AG04449 (cell line): Measurements from ENCODE around the gene KEAP1.
"Not testable (repeated sequence)": the region's sequence is repeated elsewhere in the genome, so short reads cannot be mapped to it uniquely, and the experiment has no call there.

Experiments
- CTCF ChIA-PET: fragments of 350-600 bp; formaldehyde crosslinking; extraction: SDS; loops from one replicate; lab custom pipeline; 2021; ENCODE audit warnings: antibody characterized with exemption; lab: Yijun Ruan, JAX
- POLR2A ChIA-PET: fragments of 400-600, 350-600 bp; formaldehyde crosslinking; extraction: SDS; loops from one replicate; lab custom pipeline; 2020; ENCODE audit warnings: antibody characterized with exemption, inconsistent platforms; lab: Yijun Ruan, JAX
- DNase-seq: peaks from one replicate; pipeline ENCODE4 v3.0.0-alpha.2; 2010; ENCODE audit warnings: low read depth, low spot score
- H3K4me3 ChIP-seq: 2 replicates; pipeline ENCODE4 v1.5.1; 2011; ENCODE audit warnings: low read depth, mild to moderate bottlenecking, control low read depth, low read length
- TF ChIP-seq, protein P1 (sequence below): IDR thresholded peaks from one replicate; pipeline ENCODE4 v1.5.1; 2011; ENCODE audit warnings: mild to moderate bottlenecking, moderate library complexity, low read length, control low read depth, inconsistent platforms; ENCODE audit not compliant: insufficient read depth; ENCODE audit errors: missing control alignments

The KEAP1 gene

DNA sequence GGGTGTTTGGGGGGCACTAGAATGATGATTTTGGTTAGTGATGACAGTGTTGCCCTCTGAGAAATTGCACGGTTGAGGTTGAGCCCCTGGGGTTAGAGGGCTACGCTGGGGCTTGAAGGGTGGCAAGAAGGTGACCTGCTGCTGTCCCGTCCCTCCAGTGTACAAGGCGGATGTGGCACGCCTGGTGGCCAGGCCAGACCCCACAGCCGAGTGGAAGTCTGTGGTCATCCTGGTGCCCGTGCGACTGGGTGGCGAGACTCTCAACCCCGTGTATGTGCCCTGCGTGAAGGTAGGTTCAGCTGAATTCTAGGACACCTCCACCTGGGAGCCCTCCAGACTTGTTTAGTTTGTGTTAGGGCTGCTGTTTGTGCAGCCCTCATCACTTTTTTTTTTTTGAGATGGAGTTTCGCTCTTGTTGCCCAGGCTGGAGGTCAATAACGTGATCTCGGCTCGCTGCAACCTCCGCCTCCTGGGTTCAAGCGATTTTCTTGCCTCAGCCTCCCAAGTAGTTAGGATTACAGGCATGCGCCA, 45.7 kb upstream of the KEAP1 start:
- TF ChIP-seq, protein P1, sequence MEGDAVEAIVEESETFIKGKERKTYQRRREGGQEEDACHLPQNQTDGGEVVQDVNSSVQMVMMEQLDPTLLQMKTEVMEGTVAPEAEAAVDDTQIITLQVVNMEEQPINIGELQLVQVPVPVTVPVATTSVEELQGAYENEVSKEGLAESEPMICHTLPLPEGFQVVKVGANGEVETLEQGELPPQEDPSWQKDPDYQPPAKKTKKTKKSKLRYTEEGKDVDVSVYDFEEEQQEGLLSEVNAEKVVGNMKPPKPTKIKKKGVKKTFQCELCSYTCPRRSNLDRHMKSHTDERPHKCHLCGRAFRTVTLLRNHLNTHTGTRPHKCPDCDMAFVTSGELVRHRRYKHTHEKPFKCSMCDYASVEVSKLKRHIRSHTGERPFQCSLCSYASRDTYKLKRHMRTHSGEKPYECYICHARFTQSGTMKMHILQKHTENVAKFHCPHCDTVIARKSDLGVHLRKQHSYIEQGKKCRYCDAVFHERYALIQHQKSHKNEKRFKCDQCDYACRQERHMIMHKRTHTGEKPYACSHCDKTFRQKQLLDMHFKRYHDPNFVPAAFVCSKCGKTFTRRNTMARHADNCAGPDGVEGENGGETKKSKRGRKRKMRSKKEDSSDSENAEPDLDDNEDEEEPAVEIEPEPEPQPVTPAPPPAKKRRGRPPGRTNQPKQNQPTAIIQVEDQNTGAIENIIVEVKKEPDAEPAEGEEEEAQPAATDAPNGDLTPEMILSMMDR = no peak
- no peak overlapping the region for H3K4me3 ChIP-seq
- ChIA-PET CTCF (interaction anchor here (1.0 kb wide), 1 partner anchor 14 kb away, joined by 4 read pairs; no protein-coding TSS in a partner anchor), POLR2A (no interaction called here)
- DNase-seq = no peak

DNA sequence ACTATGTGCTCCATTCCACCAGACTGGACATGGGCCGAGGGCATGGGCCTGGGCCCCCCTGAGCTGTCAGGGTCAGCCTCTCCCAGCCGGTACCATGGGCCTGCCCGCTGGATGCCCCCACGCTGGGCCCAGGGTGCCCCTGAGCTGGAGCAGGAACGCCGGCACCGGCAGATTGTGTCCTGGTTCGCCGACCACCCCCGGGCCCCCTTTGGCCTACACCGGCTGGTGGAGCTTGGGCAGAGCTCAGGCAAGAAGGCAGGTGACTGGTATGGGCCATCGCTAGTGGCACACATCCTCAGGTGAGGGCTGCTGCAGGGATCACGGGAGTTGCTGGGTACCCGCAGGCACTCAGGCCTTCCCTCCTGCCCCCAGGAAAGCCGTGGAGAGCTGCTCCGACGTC, 43.7 kb upstream of the KEAP1 start:
- H3K4me3 ChIP-seq = no peak overlapping the region
- CTCF ChIA-PET = interaction anchor here (1.5 to 2.3 kb wide), 4 partner anchors 13 to 97 kb away, joined by 4 to 7 read pairs (median 4); partner anchors contain the start of gene KRI1
- no peak for DNase-seq
- TF ChIP-seq, protein P1 = no peak
- POLR2A ChIA-PET = no interaction called here

DNA sequence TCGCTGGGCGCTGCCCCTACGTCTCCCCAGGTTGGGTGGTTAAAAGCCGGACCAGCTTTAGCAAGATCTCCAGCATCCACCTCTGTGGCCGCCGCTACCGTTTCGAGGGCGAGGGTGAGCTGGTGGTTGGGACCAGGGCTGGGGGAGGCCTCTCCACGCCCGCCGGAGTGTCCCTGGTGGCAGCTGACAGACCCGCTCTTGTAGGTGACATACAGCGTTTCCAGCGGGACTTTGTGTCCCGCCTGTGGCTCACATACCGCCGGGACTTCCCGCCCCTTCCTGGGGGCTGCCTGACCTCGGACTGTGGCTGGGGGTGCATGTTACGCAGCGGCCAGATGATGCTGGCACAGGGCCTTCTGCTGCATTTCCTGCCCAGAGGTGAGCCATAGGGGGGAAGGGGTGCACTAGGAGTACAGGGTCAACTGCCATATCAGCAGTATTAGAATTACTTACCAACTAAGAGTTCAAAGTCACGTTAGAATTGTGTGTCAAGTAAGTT, 41.6 kb upstream of the KEAP1 start:
- CTCF ChIA-PET = no interaction called here
- H3K4me3 ChIP-seq = peak overlapping the region; percentile 71
- POLR2A ChIA-PET = no interaction called here
- DNase-seq = no peak
- TF ChIP-seq, protein P1 = no peak

GRCh38 chr19:10544242-10544752, 41.1 kb upstream of the KEAP1 start:
- CTCF ChIA-PET = no interaction called here
- no peak for DNase-seq
- peak overlapping the region; percentile 71 for H3K4me3 ChIP-seq

GRCh38 chr19:10543420-10544241, 40.5 kb upstream of the KEAP1 start, which contains the start of gene ATG4D:
Gene ATG4D (plus strand): TSS chr19:10543904. CDS start chr19:10544091, 187 bp downstream.
- DNase-seq = no peak
- CTCF ChIA-PET = interaction anchor here (0.6 to 1.8 kb wide), 7 partner anchors 9 to 311 kb away, joined by 3 to 6 read pairs (median 3); partner anchors contain the start of gene KRI1
- TF ChIP-seq, protein P1 = no peak
- POLR2A ChIA-PET = no interaction called here
- H3K4me3 ChIP-seq = peak within 1 kb of the TSS; percentile 71

More at GRCh38 chr19:10544242-10544752, 41.1 kb upstream of the KEAP1 start:
- POLR2A ChIA-PET = no interaction called here
- TF ChIP-seq, protein P1 = no peak

DNA sequence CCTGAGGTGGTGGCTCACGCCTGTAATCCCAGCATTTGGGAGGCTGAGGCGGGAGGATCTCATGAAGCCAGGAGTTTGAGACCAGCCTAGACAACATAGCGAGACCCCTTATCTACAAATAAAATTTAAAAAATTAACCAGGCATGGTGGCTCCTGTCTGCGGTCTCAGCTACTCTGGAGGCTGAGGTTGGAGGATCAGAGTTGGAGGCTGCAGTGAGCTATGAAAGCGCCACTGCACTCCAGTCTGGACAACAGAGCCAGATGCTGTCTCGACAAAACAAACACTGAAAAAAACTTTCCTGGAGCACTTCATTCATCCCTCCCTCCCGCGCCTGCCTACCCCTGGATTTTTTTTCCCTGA, 39.9 kb upstream of the KEAP1 start:
- CTCF ChIA-PET = interaction anchor here (0.6 to 1.8 kb wide), 8 partner anchors 9 to 312 kb away, joined by 3 to 6 read pairs (median 3); partner anchors contain the start of gene KRI1
- POLR2A ChIA-PET = no interaction called here
- TF ChIP-seq, protein P1 = no peak
- H3K4me3 ChIP-seq = no peak overlapping the region
- no peak for DNase-seq

GRCh38 chr19:10539016-10539415, 35.9 kb upstream of the KEAP1 start:
- DNase-seq, H3K4me3 ChIP-seq, POLR2A ChIA-PET, CTCF ChIA-PET: not testable (repeated sequence)
